ENCODE results near the gene DOCK9.
A peak's percentile ranks its signal among the peaks of the same experiment; 100 is the strongest.

Gene DOCK9

DNA sequence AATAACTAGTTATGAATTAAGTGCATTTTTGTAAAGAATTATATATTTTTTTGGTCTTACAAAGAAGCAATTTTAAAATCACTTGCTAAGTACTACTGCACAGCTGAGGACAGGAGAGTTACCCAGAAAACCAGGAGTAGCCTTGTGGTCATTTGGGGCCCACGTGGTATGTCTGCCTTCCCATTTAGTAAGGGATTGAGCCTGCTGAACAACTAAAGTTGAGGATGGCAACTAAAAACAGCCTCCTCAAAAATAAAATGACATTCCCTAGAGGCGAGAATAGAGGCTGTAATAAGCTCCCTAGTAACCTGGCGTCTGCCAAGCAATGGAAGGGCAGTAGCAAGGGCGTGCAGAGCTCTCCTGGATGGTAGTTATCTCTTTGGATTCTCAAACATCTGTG is 36.3 kb downstream of the DOCK9 start:
- DNase-seq: no peak

GRCh38 chr13:98941126-98941525 is 36.7 kb downstream of the DOCK9 start:
- DNase-seq: peak; percentile 69

- DNase-seq: no peak
Measured at GRCh38 chr13:98940325-98941001, 37.4 kb downstream of the DOCK9 start.

GRCh38 chr13:98939660-98940191 is 38.1 kb downstream of the DOCK9 start:
- DNase-seq: no peak

DNA sequence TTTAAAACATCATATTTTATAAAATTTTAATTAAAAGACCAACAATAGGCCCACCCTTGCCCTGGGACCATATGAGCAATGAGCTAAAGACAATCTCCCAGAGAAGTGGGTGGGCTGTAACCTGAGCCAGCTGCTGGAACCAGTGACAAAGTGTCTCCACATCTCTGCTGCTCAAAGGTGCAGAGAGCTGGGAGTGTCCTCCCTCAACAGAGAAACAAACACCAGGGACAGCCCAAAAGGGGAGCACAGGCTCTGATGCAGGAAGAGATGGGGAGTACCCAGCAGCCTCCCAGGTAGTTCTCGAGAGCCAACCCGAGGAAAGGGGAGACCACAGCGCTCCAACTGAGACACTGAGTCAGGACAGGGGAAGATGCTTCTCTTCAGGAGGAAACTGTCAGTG is 39.1 kb downstream of the DOCK9 start:
- DNase-seq: no peak

DNA sequence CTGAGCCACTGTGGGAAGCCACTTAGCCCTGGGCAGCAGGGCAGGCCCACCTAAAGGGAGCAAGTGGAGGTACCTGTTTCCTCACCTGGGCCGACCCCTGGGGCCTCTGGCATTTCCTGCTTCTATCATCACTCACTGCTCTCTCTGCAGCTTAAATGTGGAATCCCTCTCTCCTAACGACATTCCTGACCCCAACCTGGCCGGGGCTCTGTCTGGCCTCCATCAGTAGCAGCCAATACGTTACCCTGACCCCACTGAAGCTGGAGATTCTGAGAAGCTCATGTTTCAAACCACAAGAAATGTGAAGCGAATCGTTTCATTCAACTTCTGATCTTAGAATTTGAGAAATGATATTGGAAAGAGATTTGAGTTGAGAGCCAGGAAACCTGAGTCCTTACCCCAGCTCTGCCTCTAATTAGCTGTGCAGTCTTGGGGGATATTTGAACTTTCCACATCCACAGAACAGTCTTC is 39.9 kb downstream of the DOCK9 start:
- no peak for DNase-seq

DNA sequence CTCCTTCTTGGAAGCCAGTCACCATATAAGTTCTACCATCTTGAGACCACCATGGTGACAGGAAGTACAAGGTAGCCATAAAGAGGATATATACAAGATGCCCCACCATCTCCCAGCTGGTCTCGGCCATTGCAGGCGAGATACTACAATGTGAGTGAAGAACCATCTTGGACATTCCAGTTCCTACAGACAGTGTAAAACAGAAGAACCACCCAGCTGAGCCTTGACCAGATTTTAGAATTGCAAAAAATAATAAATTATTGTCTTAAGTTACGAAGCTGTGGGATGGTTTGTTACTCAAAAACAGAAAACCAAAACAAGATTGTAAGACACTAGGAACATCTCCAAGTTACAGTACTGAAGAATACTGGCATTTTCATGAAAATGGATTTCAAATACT is 43.6 kb downstream of the DOCK9 start:
- DNase-seq: no peak

DNA sequence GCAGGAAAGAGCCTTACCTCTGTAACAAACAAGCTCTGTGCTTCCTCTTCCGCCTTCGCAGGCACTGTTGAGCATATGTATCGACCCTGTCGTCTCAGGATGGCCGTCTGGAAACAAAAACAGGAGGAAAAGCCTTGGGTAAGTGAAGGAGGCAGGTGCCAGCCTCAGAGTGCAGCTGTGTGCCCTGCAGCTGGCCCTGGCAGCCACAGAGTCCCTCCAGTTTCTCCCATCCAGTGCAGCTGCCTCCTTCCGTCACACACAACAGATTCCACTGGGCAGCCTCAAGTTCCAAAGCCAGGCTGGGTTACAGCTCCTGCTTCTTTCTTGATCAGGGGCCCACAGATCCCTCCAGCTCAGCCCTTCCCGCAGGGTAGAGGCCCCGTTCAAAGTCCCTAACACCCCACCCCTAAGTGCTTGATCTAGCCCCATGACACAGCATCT is 47.7 kb downstream of the DOCK9 start:
- DNase-seq: no peak

DNA sequence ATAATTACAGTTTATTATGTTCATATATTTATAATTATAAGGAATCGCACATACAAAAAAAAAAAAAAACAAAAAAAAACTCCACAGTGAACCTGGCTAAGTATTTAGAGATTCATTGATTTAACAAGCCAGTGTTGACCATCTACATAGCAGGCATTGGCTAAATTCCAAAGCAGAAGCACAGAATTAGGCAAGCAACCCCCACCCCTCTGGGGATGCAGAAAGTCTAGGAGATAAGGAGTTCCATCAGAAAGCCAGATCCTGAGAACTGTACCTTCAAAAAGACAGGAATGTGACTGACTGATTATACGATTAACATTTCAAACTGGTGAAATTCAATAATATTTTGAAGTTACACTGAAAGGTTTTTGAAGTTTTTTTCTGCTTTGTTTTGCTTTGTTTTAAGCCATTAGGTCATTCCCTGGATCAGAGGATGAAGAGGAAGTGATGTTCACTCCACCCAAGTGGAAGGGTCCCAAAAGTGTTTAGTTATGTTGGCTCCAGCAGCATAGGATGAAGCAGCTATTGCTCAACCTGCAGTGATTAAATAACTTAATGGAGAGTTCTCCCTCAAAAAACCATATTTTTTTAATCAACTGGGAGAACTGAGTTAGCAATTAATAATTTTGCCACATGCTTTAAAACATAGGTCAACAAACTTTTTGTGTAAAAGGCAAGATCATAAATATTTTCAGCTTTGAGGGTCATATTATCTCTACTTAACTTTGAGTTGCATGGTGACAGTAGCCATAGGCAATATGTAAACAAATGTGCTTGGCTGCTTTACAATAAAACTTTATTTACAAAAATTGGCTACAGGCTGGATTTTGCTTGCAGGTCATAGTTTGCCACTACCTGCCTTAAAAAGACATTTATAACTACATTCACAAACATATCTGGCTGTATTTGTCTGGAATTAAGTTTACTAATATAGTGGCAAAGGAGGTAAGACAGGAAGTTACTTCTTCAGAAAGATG is 49.6 kb downstream of the DOCK9 start:
- DNase-seq: no peak

GRCh38 chr13:98925949-98926348 is 51.9 kb downstream of the DOCK9 start:
- DNase-seq: no peak

DNA sequence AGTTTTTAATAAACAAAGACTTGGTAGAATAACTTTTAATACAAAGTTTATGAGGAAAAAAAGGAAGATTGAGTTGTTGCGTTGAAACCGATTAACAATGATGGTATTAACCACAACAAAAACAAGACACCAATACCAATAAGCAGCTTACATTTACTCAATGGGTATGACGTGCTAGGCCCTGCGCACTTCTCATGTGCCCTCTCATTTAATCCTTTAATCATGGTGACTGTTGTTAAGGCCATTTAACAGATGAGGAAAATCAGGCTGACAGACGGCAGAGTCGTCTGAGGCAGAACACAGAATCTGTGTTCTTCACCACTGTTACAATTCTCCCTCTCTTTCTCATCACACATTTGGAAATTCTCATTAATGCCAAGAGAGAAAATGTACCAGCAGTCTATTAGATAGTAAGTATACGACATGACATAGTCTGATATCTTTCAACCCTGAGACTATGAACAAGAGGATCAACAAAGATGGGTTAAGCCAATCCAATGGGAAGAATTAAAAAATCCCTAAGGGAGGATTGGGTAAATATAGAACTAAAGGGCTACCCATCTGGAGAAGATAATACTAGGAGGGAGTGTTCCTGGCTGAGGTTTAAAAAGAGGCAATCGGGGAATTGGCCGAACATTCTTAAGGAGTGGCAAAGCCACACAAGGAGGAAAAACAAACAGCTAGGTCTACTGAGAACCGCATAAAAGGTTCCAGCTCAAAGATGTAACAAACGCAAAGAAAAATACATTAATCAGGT is 54.0 kb downstream of the DOCK9 start:
- no peak for DNase-seq

- DNase-seq: no peak
Measured at GRCh38 chr13:98922306-98922705, 55.6 kb downstream of the DOCK9 start.

DNA sequence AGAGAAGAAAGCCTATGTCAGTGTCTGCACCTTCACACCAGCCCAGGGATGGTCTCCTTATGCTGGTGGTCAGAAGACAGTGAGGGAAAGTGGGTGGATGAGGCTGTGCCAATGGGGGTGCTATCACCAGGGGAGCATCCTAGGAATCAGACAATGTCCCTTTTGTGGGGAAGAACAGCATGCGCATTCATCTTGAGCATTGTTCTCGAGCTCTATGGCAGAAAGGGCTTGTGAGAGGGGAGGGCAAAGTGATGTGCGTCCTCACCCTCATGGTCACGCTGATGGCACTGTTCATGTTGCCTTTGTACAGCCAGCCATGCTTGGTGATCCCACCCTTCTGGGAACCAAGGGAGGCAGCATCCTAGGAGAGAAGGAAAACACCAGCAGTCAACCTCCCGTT is 56.1 kb downstream of the DOCK9 start:
- no peak for DNase-seq

DNA sequence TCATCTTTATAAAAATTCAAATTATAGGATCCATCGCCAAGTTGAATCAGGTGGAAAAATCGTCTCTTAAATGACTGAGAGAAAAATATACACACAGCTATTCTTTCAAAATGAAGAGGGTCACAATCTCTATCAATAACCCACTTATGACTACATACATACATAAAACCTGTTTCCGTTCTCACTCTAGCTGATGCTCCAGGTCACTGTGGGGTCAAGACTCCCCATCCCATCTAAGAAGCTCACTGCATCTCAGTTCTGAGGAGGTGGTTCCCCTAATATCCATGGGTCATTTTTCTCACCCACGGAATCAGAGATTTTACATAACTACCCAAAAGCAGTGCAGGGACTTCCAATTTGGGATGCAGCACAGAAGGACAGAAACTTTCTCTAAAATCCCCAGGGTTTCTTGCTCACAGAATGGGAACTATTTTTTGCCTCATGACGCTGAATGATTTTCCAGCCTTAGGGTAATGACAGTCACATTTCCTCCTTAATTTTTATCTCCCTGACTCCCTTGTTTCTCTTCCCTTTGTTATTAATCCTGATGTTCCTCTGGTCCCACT is 56.8 kb downstream of the DOCK9 start:
- no peak for DNase-seq

DNA sequence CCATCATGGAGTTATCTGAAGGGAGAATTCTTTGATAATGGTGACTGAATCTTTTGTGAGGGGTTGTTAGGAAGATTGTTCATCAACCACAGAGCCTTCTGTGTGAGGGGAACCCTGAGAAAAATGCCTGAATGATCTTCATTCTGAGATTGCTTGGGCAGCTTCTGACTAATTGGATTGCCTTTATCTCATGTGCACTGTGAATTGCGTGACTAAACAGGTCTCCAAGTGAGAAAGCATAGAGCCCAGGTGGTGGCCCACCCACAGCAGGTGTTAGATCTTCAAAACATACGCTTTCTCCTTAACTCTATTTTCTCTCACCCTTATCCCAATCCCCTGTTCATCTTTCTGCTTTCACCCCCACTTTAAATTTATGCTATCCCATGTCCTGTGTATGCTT is 58.3 kb downstream of the DOCK9 start:
- no peak for DNase-seq

DNA sequence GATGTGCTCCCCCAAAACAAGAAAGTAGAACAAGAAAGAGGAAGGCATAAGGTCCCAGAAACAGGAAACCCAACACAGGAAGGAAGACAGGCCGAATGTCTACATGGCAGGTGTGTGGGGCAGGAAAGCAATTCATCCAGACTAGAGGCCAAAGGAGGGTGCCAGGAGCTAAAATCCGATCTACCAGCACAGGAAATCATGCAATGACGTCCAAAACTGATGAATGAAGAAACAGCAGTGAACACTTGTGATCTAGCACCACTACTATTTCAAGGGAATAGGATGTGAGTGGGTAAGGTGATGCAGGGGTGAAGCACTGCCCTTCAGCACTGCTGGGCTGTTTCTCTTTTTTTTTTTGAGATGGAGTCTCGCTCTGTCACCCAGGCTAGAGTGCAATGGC is 59.1 kb downstream of the DOCK9 start:
- peak; percentile 5 for DNase-seq

DNA sequence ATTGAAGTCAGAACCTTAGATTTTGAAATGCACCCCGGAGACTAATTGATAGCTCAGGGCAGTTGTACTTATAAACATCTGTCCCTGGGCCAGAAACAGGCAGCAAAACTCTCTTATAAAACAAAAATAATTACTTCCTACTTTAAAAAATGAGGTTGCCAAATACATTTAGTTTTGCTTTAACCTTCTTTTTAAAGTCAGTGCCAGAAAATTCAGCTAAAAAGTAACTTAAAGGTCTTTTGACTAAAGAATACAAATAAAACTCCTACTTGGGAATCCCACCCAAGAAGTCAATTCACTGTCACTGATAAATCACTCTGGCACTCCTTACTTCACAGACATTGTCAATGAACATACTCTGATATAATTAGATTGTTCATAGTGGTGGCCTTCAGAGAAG is 60.7 kb downstream of the DOCK9 start:
- DNase-seq: no peak

DNA sequence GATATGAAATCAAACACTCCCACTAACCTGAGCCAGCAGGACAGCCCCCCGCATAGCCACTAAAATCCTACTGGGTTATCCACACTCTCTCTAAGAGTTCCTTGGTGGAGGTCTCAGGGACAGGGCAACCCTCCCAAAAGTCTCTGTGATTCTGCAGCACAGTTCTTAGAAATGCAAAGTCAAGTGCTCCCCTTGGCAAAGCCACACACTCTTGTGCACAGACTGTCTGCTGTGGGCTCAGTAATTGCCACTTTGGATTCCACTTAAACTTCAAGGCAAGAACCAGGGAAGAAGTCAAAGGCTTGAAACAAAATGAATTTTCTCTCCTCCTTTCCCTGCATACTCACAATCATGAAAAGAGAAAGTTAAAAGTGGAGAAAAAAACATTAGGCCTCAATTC is 61.5 kb downstream of the DOCK9 start:
- no peak for DNase-seq

DNA sequence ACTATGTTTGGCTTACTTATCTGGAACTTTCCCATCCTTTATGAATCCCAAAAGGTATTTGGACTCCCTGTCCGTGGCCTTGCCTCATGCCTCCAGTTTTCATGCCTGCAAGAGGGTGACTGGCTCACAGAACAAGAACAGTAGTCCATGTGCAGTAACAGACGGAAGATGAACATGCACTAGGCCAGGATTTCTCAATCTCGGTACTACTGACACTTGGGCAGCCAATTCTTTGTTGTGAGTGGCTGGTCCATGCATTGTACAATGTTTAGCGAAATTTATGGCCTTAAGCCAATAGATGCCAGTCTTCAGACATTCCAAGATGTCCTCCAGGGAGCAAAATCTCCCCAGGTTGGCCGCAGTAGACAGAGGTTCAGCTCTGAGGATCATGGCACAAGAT is 61.9 kb downstream of the DOCK9 start:
- no peak for DNase-seq

DNA sequence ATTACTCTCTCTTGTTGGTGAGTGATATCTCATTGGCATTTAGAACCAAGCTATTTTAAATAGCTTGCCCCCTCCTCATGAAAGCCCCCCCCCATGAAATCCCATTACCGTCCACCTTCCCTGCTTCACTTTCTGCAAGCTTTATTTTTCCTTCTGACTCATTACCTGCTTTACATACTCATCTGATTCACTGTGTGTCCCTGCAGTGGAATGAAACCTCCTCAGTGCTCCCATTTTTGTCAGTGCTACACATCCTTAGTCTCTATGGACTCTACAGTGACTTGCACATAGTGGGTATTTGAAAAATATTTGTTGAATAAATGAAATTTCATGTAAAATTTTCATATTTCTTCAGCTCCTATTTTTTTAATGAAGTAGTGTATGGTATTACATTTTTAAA is 62.3 kb downstream of the DOCK9 start:
- no peak for DNase-seq

DNA sequence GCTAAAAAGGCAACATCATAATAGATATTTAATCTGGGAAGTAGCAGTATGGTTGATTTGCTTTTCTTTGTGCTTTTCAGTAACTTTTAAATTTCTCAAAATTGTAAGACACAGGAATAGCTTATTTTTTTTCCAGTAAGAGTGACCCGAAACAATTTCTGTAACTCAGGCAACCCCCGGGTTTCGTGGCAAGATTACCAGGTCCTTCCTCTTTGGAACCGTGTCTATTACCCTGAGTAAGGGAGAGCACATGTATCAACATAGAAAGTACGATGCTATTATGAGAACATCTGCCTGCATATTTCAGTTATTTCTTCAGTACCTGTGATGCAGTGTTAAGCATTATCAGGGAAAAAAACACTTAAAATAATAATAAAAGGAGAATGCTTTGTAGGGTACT is 64.1 kb downstream of the DOCK9 start:
- DNase-seq: peak; percentile 13

DNA sequence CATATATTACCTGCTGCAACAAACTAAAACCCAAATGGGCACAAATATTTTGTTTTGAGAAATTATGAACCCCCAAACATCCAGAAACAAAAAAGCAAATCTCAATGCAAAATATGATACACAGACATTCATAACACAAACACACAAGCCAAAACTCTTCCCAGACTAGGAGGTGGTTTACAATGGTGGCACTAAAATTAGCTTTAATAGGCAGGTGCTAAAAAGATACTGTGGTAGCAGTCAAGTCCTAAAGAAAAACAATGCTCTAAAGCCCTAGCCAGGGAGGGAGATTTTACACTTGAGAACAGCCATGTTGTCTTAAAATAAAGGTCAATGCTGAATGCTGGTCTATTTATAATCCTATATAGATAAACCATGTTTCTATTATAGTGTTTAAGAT is 65.0 kb downstream of the DOCK9 start:
- no peak for DNase-seq

DNA sequence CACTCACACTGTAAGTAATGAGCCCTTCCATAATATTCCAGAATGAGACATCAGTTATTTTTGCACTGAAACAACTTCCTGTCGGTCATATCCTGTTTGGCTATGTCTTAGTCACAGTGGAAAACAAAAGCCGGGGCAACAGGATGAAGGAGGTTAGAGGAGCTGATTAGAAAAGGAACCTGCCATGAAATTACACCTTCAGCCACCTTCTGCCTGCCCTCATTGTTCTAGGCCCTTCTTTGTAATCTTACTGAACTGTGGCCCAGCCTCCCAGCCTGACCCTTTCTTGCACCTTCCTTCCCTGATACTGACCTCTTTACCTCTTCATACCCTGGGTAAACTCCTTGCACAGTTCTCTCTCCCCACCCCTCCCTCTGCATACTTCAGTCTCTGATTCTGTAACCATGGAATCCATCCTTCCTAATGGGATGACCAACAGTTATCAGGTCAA is 67.3 kb downstream of the DOCK9 start:
- peak; percentile 62 for DNase-seq

All from inflammatory macrophage treated with lipopolysaccharide for 4 hours (primary cell).